Measurements from ENCODE around the gene SLIT3.

- TF ChIP-seq CTCF (IDR thresholded peaks at IDR 0.05; ENCODE audit: insufficient read depth, low read length), result no peak
- no peak for TF ChIP-seq REST (IDR thresholded peaks at IDR 0.05; ENCODE audit: insufficient replicate concordance, low read depth)
These were observed 175.4 kb downstream of the SLIT3 start for GRCh38 chr5:169125571-169125970.
